Keratinocyte (primary cell): ENCODE data around the gene CCDC194. TPM values are rescaled to one million over a fixed set of nuclear protein-coding genes. Genes with fewer than 3 reads are reported as not detected.

Source experiments
- DNase-seq: peaks from one replicate; pipeline ENCODE4 v3.0.0-alpha.2; 2011; ENCODE audit warnings: low read depth, missing footprints, low spot score
- FAIRE-seq: peaks from 2 replicates; lab custom pipeline; 2011; peaks lifted over from hg19 to GRCh38; lab: Jason Lieb, UNC
- H2AFZ ChIP-seq: 2 replicates; pipeline ENCODE4 v1.6.0; 2012; ENCODE audit warnings: low read length, control low read depth, inconsistent platforms; ENCODE audit not compliant: control insufficient read depth
- H3K27ac ChIP-seq: 2 replicates; pipeline ENCODE4 v1.5.1; 2011; ENCODE audit warnings: low read length; ENCODE audit not compliant: control insufficient read depth, insufficient read depth
- H3K27me3 ChIP-seq: 3 replicates; pipeline ENCODE4 v1.6.0; 2011; ENCODE audit warnings: low read length; ENCODE audit not compliant: control insufficient read depth, insufficient read depth; ENCODE audit errors: extremely low read depth
- H3K36me3 ChIP-seq, 2 experiments: 2 replicates in 1 of 2; 3 replicates in 1 of 2; pipeline ENCODE4 v1.5.1; 2011; ENCODE audit warnings: low read length in 2 of 2, mild to moderate bottlenecking in 1 of 2; ENCODE audit not compliant: control insufficient read depth in 2 of 2, insufficient read depth in 2 of 2; ENCODE audit errors: extremely low read depth in 1 of 2
- H3K4me1 ChIP-seq: 3 replicates; pipeline ENCODE4 v1.5.1; 2011; ENCODE audit warnings: low read length; ENCODE audit not compliant: control insufficient read depth, insufficient read depth; ENCODE audit errors: extremely low read depth
- H3K4me2 ChIP-seq: 3 replicates; pipeline ENCODE4 v1.6.0; 2011; ENCODE audit warnings: low read depth, low read length; ENCODE audit not compliant: control insufficient read depth, insufficient read depth; ENCODE audit errors: extremely low read depth
- H3K4me3 ChIP-seq, 3 experiments: fragments of 200-600 bp in 1 of 3; sonication (generic) in 1 of 3; 2 replicates in 2 of 3; 3 replicates in 1 of 3; pipeline ENCODE4 v1.5.1; 2011 to 2016; ENCODE audit warnings: low read length in 3 of 3, mild to moderate bottlenecking in 3 of 3, control low read depth in 2 of 3, inconsistent platforms in 1 of 3, low read depth in 1 of 3, mixed read lengths in 1 of 3, mixed run types in 1 of 3, moderate library complexity in 1 of 3; ENCODE audit not compliant: control insufficient read depth in 2 of 3, insufficient read depth in 2 of 3; ENCODE audit errors: extremely low read depth in 1 of 3
- H3K79me2 ChIP-seq: 2 replicates; pipeline ENCODE4 v1.6.0; 2012; ENCODE audit warnings: low read length; ENCODE audit not compliant: control insufficient read depth, insufficient read depth
- H3K9ac ChIP-seq: 3 replicates; pipeline ENCODE4 v1.6.0; 2011; ENCODE audit warnings: low read length; ENCODE audit not compliant: control insufficient read depth, insufficient read depth; ENCODE audit errors: extremely low read depth
- H3K9me1 ChIP-seq: 3 replicates; pipeline ENCODE4 v1.6.0; 2011; ENCODE audit warnings: low read length; ENCODE audit not compliant: control insufficient read depth, insufficient read depth; ENCODE audit errors: extremely low read depth
- H3K9me3 ChIP-seq: 2 replicates; pipeline ENCODE4 v1.5.1; 2012; ENCODE audit warnings: low read depth, low read length; ENCODE audit not compliant: control insufficient read depth
- H4K20me1 ChIP-seq: 3 replicates; pipeline ENCODE4 v1.6.0; 2011; ENCODE audit warnings: low read length; ENCODE audit not compliant: control insufficient read depth, insufficient read depth; ENCODE audit errors: extremely low read depth
- CTCF ChIP-seq, 3 experiments: IDR thresholded peaks in 1 of 3; conservative IDR thresholded peaks in 1 of 3; optimal IDR thresholded peaks in 1 of 3; 2 replicates in 2 of 3; 3 replicates in 1 of 3; pipeline versions ENCODE3 to v1.5.1; 2011; ENCODE audit warnings: low read length in 3 of 3, mild to moderate bottlenecking in 3 of 3, moderate library complexity in 2 of 3, control low read depth in 1 of 3, inconsistent platforms in 1 of 3; ENCODE audit not compliant: insufficient read depth in 2 of 3; ENCODE audit errors: extremely low read depth in 1 of 3
- EZH2 ChIP-seq: IDR thresholded peaks from one replicate; pipeline ENCODE4 v1.6.1; 2012; ENCODE audit warnings: inconsistent platforms, mild to moderate bottlenecking, low read length, moderate library complexity
- dilution Hi-C: fragments of 300-500 bp; cut with MboI; formaldehyde crosslinking; loops from one replicate; pipeline ENCODE4 v1.7.0; 2020; ENCODE audit warnings: low sequenced_read_pairs; ENCODE audit not compliant: extremely low pct_ligation_motif_present
- polyA plus RNA-seq, 5 experiments: library from polyadenylated mRNA; depleted of rRNA in 3 of 5; stranded (reverse) in 3 of 5; stranded (forward) in 1 of 5; unstranded in 1 of 5; fragments of >200 nt; gene quantifications; 1 replicate in 1 of 5; 2 replicates in 3 of 5; 3 replicates in 1 of 5; pipeline versions ENCODE4 v1.2.1 to v1.2.3, GENCODE V29; 2011 to 2012; ENCODE audit warnings: missing spikeins in 2 of 5, low read depth in 1 of 5, low replicate concordance in 1 of 5

The CCDC194 gene
- polyA plus RNA-seq, 1 donor (not counting 4 experiments of a cell fraction or from before 2014, with no cell fraction given): not detected

- dilution Hi-C loops: no loop called here
- peak; percentile 48 for FAIRE-seq
- no peak overlapping the region for H3K27ac ChIP-seq
- peaks cover 10% of the 10 kb centered on the region for H3K27me3 ChIP-seq
- H3K9ac ChIP-seq: no peak overlapping the region
- H4K20me1 ChIP-seq: no peaks in the 10 kb centered on the region
- no peaks in the 10 kb centered on the region for H3K79me2 ChIP-seq
- no peaks in the 10 kb centered on the region for H3K9me1 ChIP-seq
- H3K4me1 ChIP-seq: peaks cover 9% of the 10 kb centered on the region
- peak overlapping the region; percentile 82 for H2AFZ ChIP-seq
- peak overlapping the region; percentile 100 for H3K4me2 ChIP-seq
- no peaks in the 10 kb centered on the region for H3K9me3 ChIP-seq
- no peak for DNase-seq
- H3K4me3 ChIP-seq: peak overlapping the region; percentile 51 to 83 (median 74)
- H3K36me3 ChIP-seq: no peaks in the 10 kb centered on the region
- no peak for TF ChIP-seq EZH2
Measured at GRCh38 chr19:17391371-17392151, 2.4 kb downstream of the CCDC194 start.

- dilution Hi-C loops: no loop called here
- peak; percentile 44 for FAIRE-seq
- H3K4me2 ChIP-seq: peak overlapping the region; percentile 100
- peak overlapping the region; percentile 65 for H3K9ac ChIP-seq
- peaks cover 10% of the 10 kb centered on the region for H3K27me3 ChIP-seq
- no peaks in the 10 kb centered on the region for H3K79me2 ChIP-seq
- peak overlapping the region; percentile 51 to 83 (median 74) for H3K4me3 ChIP-seq
- H3K36me3 ChIP-seq: no peaks in the 10 kb centered on the region
- no peaks in the 10 kb centered on the region for H3K9me1 ChIP-seq
- peak overlapping the region; percentile 91 for H2AFZ ChIP-seq
- H3K27ac ChIP-seq: no peak overlapping the region
- no peaks in the 10 kb centered on the region for H4K20me1 ChIP-seq
- no peaks in the 10 kb centered on the region for H3K9me3 ChIP-seq
- TF ChIP-seq CTCF (optimal IDR thresholded peaks at IDR 0.05 in 1 of 3, IDR thresholded peaks at IDR 0.05 in 1 of 3, conservative IDR thresholded peaks at IDR 0.05 in 1 of 3; ENCODE audit: extremely low read depth in 1 of 3, insufficient read depth in 2 of 3, low read length in 3 of 3) (peak; percentile 50 to 84 (median 75)), EZH2 (no peak)
- peak; percentile 19 for DNase-seq
- peaks cover 9% of the 10 kb centered on the region for H3K4me1 ChIP-seq
Measured at GRCh38 chr19:17390665-17391370, 3.2 kb downstream of the CCDC194 start.
